Measurements from ENCODE around the gene DNASE1L1.

Gene DNASE1L1

DNA sequence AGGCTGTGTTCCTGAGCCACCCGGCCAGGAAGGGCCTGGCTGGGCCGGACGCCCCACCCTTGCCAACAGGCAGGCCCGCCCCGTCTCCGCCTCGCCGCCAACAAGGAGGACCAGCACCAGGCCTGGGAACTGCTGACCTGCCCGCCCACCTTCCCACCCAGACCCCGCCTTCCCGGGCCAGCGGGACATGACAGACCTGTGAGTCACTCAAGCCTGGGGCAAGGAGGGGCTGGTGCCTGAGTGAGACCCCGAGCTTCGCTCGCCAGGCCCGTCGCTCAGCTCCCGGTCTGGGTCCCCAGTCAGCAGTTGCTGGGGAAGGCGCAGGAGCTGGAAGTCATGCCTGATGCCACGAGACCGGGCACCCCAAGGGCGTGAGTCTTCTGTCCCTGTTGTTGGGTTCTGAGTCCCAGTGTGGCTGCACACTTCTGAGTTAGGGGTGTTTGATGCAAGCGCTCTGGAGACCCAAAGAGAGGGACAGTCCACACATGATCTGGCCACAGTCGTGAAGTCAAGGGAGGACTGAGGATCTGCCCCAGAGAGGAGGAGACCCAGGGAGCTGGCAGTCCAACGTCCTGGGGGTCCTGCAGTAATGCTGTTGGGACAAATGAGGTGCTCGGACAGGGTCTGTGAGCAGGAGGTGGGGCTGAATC lies at the start of gene DNASE1L1:
Gene DNASE1L1, minus strand, starts transcription at position 33 of the 650 bp plus-strand sequence. CDS start 3,686 bp downstream, outside the sequence.
- DNase-seq (ENCODE audit: low read depth), result peak; percentile 85

- DNase-seq (ENCODE audit: low read depth), result peak; percentile 31
Observed at GRCh38 chrX:154458116-154458953, 49.3 kb upstream of the DNASE1L1 start, which contains the start of gene PLXNA3. Gene PLXNA3, plus strand, starts transcription at chrX:154458281. Its CDS starts 1,903 bp downstream, at chrX:154460184.

- peak; percentile 10 for DNase-seq (ENCODE audit: low read depth)
Observed at GRCh38 chrX:154457491-154458115, 48.5 kb upstream of the DNASE1L1 start.

DNA sequence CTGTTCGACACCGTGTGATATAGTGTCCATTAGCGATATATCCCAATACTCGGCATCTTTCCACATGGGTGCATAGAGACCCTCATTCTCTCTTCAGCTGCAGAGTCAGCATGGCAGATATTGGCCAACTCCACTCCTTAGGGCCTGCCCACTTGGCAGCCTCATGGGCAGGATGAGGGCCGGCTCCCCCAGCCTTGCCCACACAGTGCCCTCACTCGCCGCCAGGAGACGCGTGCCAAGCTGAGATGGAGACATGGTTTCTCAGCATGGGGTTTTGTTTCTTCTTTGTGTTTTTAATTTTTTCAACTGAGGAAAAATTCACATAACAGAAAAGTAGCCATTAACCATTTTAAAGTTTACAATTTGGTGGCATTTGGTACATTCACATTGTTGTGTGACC lies 43.8 kb upstream of the DNASE1L1 start:
- no peak for DNase-seq (ENCODE audit: low read depth)

GRCh38 chrX:154450312-154450711 lies 41.3 kb upstream of the DNASE1L1 start:
- DNase-seq (ENCODE audit: low read depth), result no peak

- DNase-seq (ENCODE audit: low read depth), result no peak
Observed at GRCh38 chrX:154449618-154450017, 40.6 kb upstream of the DNASE1L1 start.

- no peak for DNase-seq (ENCODE audit: low read depth)
Observed at GRCh38 chrX:154448484-154448883, 39.4 kb upstream of the DNASE1L1 start.

DNA sequence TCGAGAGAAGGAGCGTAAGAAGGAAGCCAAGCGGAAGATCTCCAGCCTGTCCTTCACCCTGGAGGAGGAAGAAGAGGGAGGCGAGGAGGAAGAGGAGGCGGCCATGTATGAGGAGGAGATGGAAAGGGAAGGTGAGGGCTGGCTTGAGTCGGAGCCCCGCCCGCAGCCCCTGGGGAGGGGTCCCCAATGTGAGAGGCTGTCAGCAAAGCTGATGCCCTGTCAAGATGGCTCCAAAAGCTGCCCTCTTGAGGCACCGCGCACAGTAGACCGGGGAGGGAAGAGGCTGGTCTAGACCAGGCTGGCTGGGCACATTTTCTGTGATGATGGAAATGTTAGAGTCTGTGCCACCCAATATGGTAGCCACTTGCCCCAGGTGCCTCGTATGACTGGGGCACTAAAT lies 37.4 kb upstream of the DNASE1L1 start:
- DNase-seq (ENCODE audit: low read depth), result no peak

GRCh38 chrX:154445776-154446175 lies 36.7 kb upstream of the DNASE1L1 start:
- DNase-seq (ENCODE audit: low read depth), result no peak

DNA sequence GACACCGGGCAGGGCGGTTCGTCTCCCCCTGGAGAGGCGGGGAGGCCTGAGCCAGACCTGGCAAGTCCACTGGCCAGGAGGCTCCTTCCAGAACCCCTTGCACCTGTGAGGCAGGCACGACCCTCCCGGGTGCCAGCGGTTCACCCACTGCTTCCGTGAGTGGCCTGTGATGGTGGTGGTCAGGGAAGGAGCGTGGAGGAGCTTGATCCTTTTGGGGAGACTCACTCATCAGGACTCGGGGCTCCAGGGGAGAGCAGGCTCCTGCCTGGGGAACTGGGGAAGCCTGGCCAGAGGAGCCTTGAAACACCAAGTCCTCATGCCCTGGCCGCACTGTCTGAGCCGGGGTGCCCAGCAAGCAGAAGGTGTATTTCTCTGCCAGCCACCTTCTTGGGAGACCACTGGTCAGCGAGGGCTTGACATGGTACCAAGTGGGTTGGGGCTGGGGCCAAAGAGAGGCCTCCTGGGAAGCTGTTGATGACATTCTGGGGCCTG lies 35.7 kb upstream of the DNASE1L1 start:
- DNase-seq (ENCODE audit: low read depth), result no peak

DNA sequence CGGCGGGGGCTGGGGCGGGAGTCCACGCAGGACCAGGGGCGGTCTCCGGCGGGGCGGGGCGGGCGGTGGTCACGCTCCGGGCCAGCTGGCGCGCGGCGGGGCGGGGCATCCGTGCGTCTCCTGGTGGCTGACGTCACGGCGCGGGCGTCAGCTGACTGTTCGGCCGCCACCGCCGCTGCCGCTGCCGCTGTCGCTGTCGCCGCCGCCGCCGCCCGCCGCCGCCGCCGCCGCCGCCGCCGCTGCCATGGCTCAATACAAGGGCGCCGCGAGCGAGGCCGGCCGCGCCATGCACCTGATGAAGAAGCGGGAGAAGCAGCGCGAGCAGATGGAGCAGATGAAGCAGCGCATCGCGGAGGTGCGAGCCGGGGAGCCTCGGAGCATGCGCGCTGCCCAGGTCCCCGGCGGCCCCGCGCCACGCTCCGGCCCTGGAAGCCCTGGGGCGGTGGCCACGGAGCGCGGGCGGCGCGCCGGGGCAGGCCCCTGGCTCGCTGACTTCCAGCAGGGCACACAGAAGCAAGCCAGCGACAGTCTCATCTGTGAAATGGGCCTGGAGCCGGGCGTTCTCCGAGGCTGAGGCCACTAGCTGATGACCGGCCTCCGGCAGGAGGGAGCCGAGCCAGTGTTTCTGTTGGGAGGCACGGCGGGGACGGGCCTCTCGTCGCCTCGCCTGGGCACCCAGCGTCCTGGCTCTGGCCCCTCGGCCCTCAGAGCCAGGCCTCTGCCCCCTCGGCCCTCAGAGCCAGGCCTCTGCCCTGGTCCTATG lies 35.1 kb upstream of the DNASE1L1 start, which contains the start of gene FAM50A:
Gene FAM50A, plus strand, starts transcription at position 150 of the 763 bp plus-strand sequence. Its CDS starts 95 bp downstream, at position 245.
- peak; percentile 56 for DNase-seq (ENCODE audit: low read depth)

GRCh38 chrX:154443479-154443910 lies 34.4 kb upstream of the DNASE1L1 start:
- no peak for DNase-seq (ENCODE audit: low read depth)

GRCh38 chrX:154441984-154442707 lies 33.1 kb upstream of the DNASE1L1 start:
- DNase-seq (ENCODE audit: low read depth), result no peak

DNA sequence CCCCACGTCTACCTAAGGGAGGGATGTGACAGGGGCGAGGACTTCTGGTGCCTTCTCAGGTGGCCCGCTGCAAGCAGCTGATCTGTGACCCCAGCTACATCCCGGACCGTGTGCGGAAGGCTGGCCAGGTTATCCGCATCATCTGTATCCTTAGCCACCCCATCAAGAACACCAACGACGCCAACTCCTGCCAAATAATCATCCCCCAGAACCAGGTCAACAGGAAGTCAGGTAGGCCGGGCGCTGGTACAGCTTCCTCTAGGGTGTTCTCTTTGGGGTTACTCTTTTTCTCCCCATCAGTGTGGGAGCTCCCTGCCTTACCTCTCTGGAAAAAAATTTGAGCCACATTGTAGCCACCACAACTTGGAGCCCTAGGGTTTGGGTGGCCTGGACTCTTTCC lies 32.5 kb upstream of the DNASE1L1 start:
- DNase-seq (ENCODE audit: low read depth), result no peak

DNA sequence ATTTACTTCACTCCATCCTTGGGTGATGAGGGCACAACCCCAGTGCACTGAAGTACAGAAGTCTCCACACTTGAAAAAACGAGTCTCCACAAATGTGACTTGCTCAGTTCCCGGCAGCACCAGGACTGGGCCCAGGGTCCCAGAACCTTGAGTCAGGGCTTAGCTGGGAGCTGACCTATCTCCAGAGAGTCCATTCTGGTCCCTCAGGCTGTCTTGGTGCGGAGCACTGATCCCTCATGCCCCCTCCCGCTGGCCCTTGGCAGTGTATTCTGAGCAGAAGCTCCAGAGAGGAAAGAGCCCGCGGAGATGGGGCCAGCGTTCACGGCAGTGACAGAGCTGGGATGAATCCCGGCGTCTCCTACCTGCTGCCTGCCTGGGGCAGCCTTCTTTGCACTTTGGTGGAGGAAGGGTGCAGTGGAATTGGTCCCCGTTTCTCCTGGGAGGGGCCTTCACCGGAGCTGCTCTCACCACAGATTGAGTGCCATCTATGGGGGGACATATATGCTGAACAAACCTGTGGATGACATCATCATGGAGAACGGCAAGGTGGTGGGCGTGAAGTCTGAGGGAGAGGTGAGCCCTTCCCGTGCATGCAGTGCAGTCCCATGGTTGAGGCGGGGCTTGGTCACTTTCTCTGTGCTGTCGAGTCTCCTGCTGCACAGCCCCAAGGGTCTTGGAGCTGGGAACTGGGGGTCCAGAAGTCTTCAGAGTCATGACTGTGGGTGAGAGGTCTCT lies 31.7 kb upstream of the DNASE1L1 start:
- no peak for DNase-seq (ENCODE audit: low read depth)

DNA sequence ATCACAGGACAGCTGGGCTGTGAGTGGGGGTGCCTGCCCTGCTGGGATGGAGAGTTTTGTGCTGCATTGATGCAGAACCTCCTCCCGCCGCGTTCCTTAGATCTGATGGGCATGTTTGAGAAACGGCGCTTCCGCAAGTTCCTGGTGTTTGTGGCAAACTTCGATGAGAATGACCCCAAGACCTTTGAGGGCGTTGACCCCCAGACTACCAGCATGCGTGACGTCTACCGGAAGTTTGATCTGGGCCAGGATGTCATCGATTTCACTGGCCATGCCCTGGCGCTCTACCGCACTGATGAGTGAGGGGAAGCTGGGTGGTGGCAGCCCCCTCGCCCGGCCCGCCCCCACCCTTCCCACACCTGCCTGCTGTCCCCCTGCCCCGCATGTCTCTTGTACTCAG lies 30.8 kb upstream of the DNASE1L1 start:
- DNase-seq (ENCODE audit: low read depth), result no peak

DNA sequence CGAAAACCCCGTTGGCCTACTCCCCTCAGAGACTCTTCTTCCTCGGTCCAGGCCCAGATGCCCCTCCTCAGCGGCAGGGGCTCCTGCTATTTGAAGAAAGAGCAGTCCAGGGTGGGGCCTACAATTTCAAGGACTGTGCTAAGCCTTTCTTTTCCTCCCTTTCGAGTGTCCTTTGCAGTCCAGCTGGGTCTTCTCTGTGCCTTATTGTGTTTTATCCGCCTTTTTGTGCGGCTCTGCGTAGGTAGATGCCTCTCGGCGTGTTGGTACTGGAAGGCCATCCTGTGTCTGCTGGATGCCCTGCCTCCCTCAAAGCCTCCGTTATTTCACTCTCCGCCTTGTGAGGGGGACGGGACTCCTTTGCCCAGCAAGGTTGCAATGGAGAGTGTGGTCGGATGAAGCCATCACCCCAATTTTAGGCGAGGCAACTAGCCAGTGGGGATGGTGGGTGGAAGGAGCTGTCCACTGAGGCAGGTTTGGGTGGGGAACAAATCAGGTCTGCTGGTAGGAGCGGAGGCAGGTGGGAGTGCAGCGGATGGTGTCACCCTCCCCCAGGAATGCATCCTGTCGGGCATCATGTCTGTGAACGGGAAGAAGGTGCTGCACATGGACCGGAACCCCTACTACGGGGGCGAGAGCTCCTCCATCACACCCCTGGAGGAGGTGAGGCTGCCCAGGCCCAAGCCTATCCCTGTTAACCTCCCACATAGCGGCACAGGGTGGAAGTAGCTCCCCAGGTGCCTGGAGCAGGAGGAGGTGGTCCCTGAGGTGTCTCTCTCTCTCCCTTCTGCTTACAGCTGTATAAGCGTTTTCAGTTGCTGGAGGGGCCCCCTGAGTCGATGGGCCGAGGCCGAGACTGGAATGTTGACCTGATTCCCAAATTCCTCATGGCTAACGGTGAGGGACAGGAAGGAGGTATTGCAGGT lies 29.2 kb upstream of the DNASE1L1 start:
- DNase-seq (ENCODE audit: low read depth), result no peak

- peak; percentile 66 for DNase-seq (ENCODE audit: low read depth)
Observed at GRCh38 chrX:154436983-154437752, 28.1 kb upstream of the DNASE1L1 start, which contains the start of gene GDI1. Gene GDI1, plus strand, starts transcription at chrX:154437154. Its CDS starts 101 bp downstream, at chrX:154437255.

All from fibroblast of gingiva (primary cell).